HAP-1 (cell line): ENCODE results near the gene NCSTN.
A peak's percentile ranks its signal among the peaks of the same experiment; 100 is the strongest.
"Not testable (repeated sequence)": the region's sequence is repeated elsewhere in the genome, so short reads cannot be mapped to it uniquely, and the experiment has no call there.

Experiments
- DNase-seq, 2 experiments: peaks; one replicate each; pipeline ENCODE4 v3.0.0-alpha.2; 2016 to 2020; ENCODE audit warnings: low spot score in 2 of 2
- H3K27me3 ChIP-seq: fragments of 250-450 bp; sonication (Bioruptor Pico); 2 replicates; pipeline ENCODE4 v1.5.1; 2020; ENCODE audit warnings: low read depth, mild to moderate bottlenecking, moderate library complexity
- H3K36me3 ChIP-seq: fragments of 250-450 bp; sonication (Bioruptor Pico); replicated peaks from 2 replicates; pipeline ENCODE4 v1.5.1; 2020; ENCODE audit warnings: mild to moderate bottlenecking
- H3K4me1 ChIP-seq: fragments of 250-450 bp; sonication (Bioruptor Pico); 2 replicates; pipeline ENCODE4 v1.5.1; 2020; ENCODE audit warnings: mild to moderate bottlenecking
- H3K4me3 ChIP-seq: fragments of 250-450 bp; sonication (Bioruptor Pico); 2 replicates; pipeline ENCODE4 v1.5.1; 2020; ENCODE audit warnings: mild to moderate bottlenecking, moderate library complexity
- H3K9me3 ChIP-seq: fragments of 250-450 bp; sonication (Bioruptor Pico); 2 replicates; pipeline ENCODE4 v1.5.1; 2020; ENCODE audit warnings: mild to moderate bottlenecking, moderate library complexity
- in situ Hi-C: fragments of 300-500 bp; cut with MboI; formaldehyde crosslinking; loops from 3 replicates; pipeline ENCODE4 v1.14.3; 2020; ENCODE audit warnings: low sequenced_read_pairs, inconsistent platforms, mixed read lengths

Gene NCSTN

GRCh38 chr1:160369087-160369486 lies 25.9 kb downstream of the NCSTN start:
- Histone ChIP-seq H3K36me3 (no peaks in the 10 kb centered on the region), H3K27me3 (no peaks in the 10 kb centered on the region), H3K4me1 (no peaks in the 10 kb centered on the region), H3K4me3 (no peak overlapping the region), H3K9me3 (no peaks in the 10 kb centered on the region)
- no peak for DNase-seq
- in situ Hi-C loops, result loop anchor here (25.0 kb wide), 1 partner anchor 432 kb away; the partner anchor contains the start of genes IGSF9 and TAGLN2

DNA sequence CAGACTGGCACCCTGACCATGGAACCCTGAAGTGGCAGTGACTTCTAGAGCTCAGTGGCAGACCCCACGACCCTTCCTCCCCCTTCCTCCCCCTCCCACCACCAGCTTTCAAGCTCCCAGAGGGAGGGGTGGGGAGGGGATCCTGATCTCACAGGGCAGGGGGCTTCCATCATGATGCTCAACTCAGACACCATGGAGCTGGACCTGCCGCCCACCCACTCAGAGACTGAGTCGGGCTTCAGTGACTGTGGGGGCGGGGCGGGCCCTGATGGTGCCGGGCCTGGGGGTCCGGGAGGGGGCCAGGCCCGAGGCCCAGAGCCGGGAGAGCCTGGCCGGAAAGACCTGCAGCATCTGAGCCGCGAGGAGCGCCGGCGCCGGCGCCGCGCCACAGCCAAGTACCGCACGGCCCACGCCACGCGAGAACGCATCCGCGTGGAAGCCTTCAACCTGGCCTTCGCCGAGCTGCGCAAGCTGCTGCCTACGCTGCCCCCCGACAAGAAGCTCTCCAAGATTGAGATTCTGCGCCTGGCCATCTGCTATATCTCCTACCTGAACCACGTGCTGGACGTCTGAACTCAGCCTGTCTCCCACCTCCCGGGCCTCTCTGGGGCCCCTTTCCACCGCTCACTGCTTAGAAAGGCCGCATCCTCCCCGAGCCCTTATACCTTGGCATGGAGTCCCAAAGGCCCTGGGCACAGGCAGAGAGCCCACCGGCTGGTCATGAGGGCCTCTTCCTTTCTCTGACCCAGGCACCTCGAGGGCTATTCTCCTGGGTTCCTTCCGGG lies 27.6 kb downstream of the NCSTN start:
- no peak for DNase-seq
- Histone ChIP-seq H3K36me3 (no peaks in the 10 kb centered on the region), H3K9me3 (no peaks in the 10 kb centered on the region), H3K27me3 (no peaks in the 10 kb centered on the region), H3K4me3 (no peak overlapping the region), H3K4me1 (peaks cover 5% of the 10 kb centered on the region)
- in situ Hi-C loops, result loop anchor here (25.0 kb wide), 1 partner anchor 433 kb away; the partner anchor contains the start of genes IGSF9 and TAGLN2

DNA sequence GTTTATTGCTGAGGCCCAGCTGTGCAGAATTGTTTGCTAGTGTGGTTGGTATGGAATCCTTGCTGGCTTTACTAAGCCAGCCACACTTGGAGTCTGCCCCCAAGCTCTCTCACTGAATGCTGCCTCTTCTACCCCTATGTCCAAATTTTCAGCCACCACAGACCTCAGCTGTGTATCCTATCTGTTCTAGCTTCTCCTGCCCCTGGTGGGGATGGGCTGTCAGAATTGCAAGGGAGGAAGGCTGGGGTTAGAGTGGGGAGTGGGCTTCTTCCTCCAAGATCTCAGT lies 28.1 kb downstream of the NCSTN start:
- no peak overlapping the region for H3K4me3 ChIP-seq
- in situ Hi-C loops, result loop anchor here (25.0 kb wide), 1 partner anchor 434 kb away; the partner anchor contains the start of genes IGSF9 and TAGLN2
- H3K9me3 ChIP-seq, result no peaks in the 10 kb centered on the region
- no peak for DNase-seq
- no peaks in the 10 kb centered on the region for H3K27me3 ChIP-seq
- H3K36me3 ChIP-seq, result no peaks in the 10 kb centered on the region
- peaks cover 10% of the 10 kb centered on the region for H3K4me1 ChIP-seq

- Histone ChIP-seq H3K36me3 (no peaks in the 10 kb centered on the region), H3K4me1 (peaks cover 12% of the 10 kb centered on the region), H3K4me3 (no peak overlapping the region), H3K27me3 (no peaks in the 10 kb centered on the region), H3K9me3 (no peaks in the 10 kb centered on the region)
- in situ Hi-C loops, result loop anchor here (25.0 kb wide), 1 partner anchor 434 kb away; the partner anchor contains the start of genes IGSF9 and TAGLN2
- DNase-seq, result no peak
Observed at GRCh38 chr1:160371756-160372155, 28.6 kb downstream of the NCSTN start.

- in situ Hi-C loops, result loop anchor here (25.0 kb wide), 1 partner anchor 436 kb away; the partner anchor contains the start of genes IGSF9 and TAGLN2
- Histone ChIP-seq H3K36me3 (no peaks in the 10 kb centered on the region), H3K4me3 (no peak overlapping the region), H3K4me1 (peaks cover 12% of the 10 kb centered on the region), H3K9me3 (no peaks in the 10 kb centered on the region), H3K27me3 (no peaks in the 10 kb centered on the region)
- no peak for DNase-seq
Observed at GRCh38 chr1:160373696-160374095, 30.5 kb downstream of the NCSTN start.

GRCh38 chr1:160374306-160375110 lies 31.3 kb downstream of the NCSTN start:
- no peaks in the 10 kb centered on the region for H3K9me3 ChIP-seq
- no peak overlapping the region for H3K4me3 ChIP-seq
- H3K4me1 ChIP-seq, result peaks cover 12% of the 10 kb centered on the region
- in situ Hi-C loops, result loop anchor here (5.0 to 25.0 kb wide), 2 partner anchors 267 to 437 kb away; partner anchors contain the start of genes IGSF9 and TAGLN2
- no peaks in the 10 kb centered on the region for H3K36me3 ChIP-seq
- H3K27me3 ChIP-seq, result no peaks in the 10 kb centered on the region
- no peak for DNase-seq

- H3K4me3 ChIP-seq, result no peak overlapping the region
- H3K9me3 ChIP-seq, result no peaks in the 10 kb centered on the region
- peaks cover 12% of the 10 kb centered on the region for H3K4me1 ChIP-seq
- in situ Hi-C loops, result loop anchor here (5.0 kb wide), 1 partner anchor 269 kb away; no protein-coding TSS in a partner anchor
- no peaks in the 10 kb centered on the region for H3K27me3 ChIP-seq
- H3K36me3 ChIP-seq, result no peaks in the 10 kb centered on the region
- peak; percentile 33 to 52 for DNase-seq
Observed at GRCh38 chr1:160375788-160376524, 32.8 kb downstream of the NCSTN start.

GRCh38 chr1:160376525-160377131 lies 33.4 kb downstream of the NCSTN start:
- in situ Hi-C loops, result loop anchor here (5.0 kb wide), 1 partner anchor 269 kb away; no protein-coding TSS in a partner anchor
- no peaks in the 10 kb centered on the region for H3K36me3 ChIP-seq

DNA sequence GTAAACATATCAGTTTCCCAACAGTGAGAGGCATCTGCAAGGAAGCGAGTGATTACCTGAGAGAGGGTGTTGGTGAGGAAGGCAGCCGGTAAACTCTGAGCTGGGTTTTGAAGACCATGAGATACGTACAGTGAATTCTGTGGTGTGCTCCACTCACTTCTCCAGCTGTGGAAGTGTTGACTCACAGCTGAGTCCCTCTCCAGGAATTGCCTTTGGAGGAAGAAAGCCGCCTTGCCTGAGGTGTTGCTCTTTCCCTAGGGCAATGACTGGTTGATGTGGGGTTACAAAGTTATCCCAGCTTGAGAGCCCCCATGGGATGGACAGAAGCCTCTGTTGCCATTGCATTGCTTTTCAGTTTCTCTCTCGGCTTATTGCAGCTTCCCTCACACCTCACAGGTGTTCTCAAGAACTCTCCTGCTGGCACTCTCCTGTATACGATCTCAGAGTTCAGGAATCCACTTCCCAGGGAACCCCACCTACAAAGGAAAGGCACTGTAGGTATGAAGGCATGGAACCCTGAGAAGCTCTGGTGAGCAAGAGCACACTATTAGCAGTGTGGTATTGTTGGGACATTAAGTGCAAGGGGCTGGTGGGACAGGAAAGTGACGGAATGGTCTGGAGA lies 34.5 kb downstream of the NCSTN start:
- no peak for DNase-seq
- in situ Hi-C loops, result loop anchor here (5.0 kb wide), 1 partner anchor 270 kb away; no protein-coding TSS in a partner anchor
- Histone ChIP-seq H3K9me3 (no peaks in the 10 kb centered on the region), H3K36me3 (no peaks in the 10 kb centered on the region), H3K4me3 (no peak overlapping the region), H3K4me1 (peaks cover 12% of the 10 kb centered on the region), H3K27me3 (no peaks in the 10 kb centered on the region; the same call in 1 of the 2 replicates)

More at GRCh38 chr1:160376525-160377131, 33.4 kb downstream of the NCSTN start:
- peak; percentile 63 to 84 for DNase-seq
- Histone ChIP-seq H3K4me3 (no peak overlapping the region), H3K27me3 (no peaks in the 10 kb centered on the region), H3K4me1 (peaks cover 12% of the 10 kb centered on the region), H3K9me3 (no peaks in the 10 kb centered on the region)

DNA sequence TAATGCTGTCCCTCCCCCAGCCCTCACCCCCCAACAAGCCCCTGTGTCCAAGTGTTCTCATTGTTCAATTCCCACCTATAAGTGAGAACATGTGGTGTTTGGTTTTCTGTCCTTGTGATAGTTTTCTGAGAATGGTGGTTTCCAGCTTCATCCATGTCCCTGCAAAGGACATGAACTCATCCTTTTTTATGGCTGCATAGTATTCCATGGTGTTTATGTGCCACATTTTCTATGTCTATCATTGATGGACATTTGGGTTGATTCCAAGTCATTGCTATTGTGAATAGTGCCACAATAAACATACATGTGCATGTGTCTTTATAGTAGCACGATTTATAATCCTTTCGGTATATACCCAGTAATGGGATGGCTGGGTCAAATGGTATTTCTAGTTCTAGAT lies 41.6 kb downstream of the NCSTN start:
- H3K27me3 ChIP-seq, H3K9me3 ChIP-seq, DNase-seq, H3K36me3 ChIP-seq, H3K4me3 ChIP-seq, in situ Hi-C loops, H3K4me1 ChIP-seq: not testable (repeated sequence)

- H3K9me3 ChIP-seq, H3K4me3 ChIP-seq, DNase-seq, H3K4me1 ChIP-seq, H3K27me3 ChIP-seq, in situ Hi-C loops, H3K36me3 ChIP-seq: not testable (repeated sequence)
Observed at GRCh38 chr1:160388406-160388805, 45.2 kb downstream of the NCSTN start.

- Histone ChIP-seq H3K4me3 (no peak overlapping the region), H3K36me3 (no peaks in the 10 kb centered on the region), H3K27me3 (peaks cover 5% of the 10 kb centered on the region; the same call in 1 of the 2 replicates), H3K4me1 (peaks cover 2% of the 10 kb centered on the region), H3K9me3 (no peaks in the 10 kb centered on the region)
- in situ Hi-C loops, result no loop called here
- DNase-seq, result no peak
Observed at GRCh38 chr1:160394673-160395072, 51.5 kb downstream of the NCSTN start.
